SK-N-SH (cell line): ENCODE measurements around the gene ARHGEF4. TPM values are rescaled to one million over a fixed set of nuclear protein-coding genes. Genes with fewer than 3 reads are reported as not detected.

Experiments
- CTCF ChIA-PET: fragments of 300-600, 350-600 bp; formaldehyde crosslinking; extraction: SDS; loops from one replicate; lab custom pipeline; 2021; lab: Yijun Ruan, JAX
- POLR2A ChIA-PET: fragments of 350-600 bp; sonication (Branson Sonifier 250); formaldehyde crosslinking; extraction: SDS; loops from one replicate; lab custom pipeline; 2020; ENCODE audit warnings: antibody characterized with exemption, inconsistent platforms; lab: Yijun Ruan, JAX
- DNase-seq: peaks from one replicate; pipeline ENCODE4 v3.0.0; 2012
- H2AFZ ChIP-seq: fragments of 200-600 bp; sonication (generic); 2 replicates; pipeline ENCODE4 v1.8.1; 2016; ENCODE audit warnings: antibody characterized with exemption, mild to moderate bottlenecking, low read depth
- H3F3A ChIP-seq: fragments of 200-600 bp; sonication (generic); replicated peaks from 2 replicates; pipeline ENCODE3; 2016; ENCODE audit warnings: antibody characterized with exemption, mild to moderate bottlenecking; ENCODE audit not compliant: insufficient read depth
- H3K27ac ChIP-seq, 2 experiments: fragments of 200-500 bp in 1 of 2; fragments of 200-600 bp in 1 of 2; sonication (Bioruptor generic) in 1 of 2; sonication (generic), shearing (Covaris generic) in 1 of 2; 2 replicates each; pipeline versions ENCODE4 v1.5.1 to v1.6.1; 2014 to 2016; ENCODE audit warnings: low read depth in 2 of 2, inconsistent platforms in 1 of 2, low read length in 1 of 2, mild to moderate bottlenecking in 1 of 2, mixed read lengths in 1 of 2
- H3K27me3 ChIP-seq: fragments of 200-600 bp; sonication (generic), shearing (Covaris generic); 2 replicates; pipeline ENCODE4 v1.6.1; 2016; ENCODE audit warnings: mixed run types; ENCODE audit not compliant: insufficient read depth
- H3K36me3 ChIP-seq, 2 experiments: fragments of 200-500 bp in 1 of 2; fragments of 200-600 bp in 1 of 2; sonication (Bioruptor generic) in 1 of 2; sonication (generic) in 1 of 2; replicated peaks in 1 of 2; 2 replicates each; pipeline versions ENCODE3 to v1.5.1; 2014 to 2016; ENCODE audit warnings: low read length in 1 of 2, mild to moderate bottlenecking in 1 of 2; ENCODE audit not compliant: insufficient read depth in 2 of 2, control insufficient read depth in 1 of 2
- H3K4me1 ChIP-seq, 2 experiments: fragments of 200-500 bp in 1 of 2; fragments of 200-600 bp in 1 of 2; sonication (Bioruptor generic) in 1 of 2; sonication (generic), shearing (Covaris generic) in 1 of 2; 2 replicates each; pipeline versions ENCODE4 v1.5.1 to v1.6.1; 2014 to 2016; ENCODE audit warnings: low read depth in 1 of 2, low read length in 1 of 2, mixed run types in 1 of 2; ENCODE audit not compliant: insufficient read depth in 2 of 2, control insufficient read depth in 1 of 2
- H3K4me2 ChIP-seq: fragments of 200-600 bp; sonication (generic), shearing (Covaris generic); 2 replicates; pipeline ENCODE4 v1.6.1; 2017; ENCODE audit warnings: mixed run types
- H3K4me3 ChIP-seq, 2 experiments: fragments of 200-500 bp in 1 of 2; fragments of 200-600 bp in 1 of 2; sonication (Bioruptor generic) in 1 of 2; sonication (generic), shearing (Covaris generic) in 1 of 2; 2 replicates each; pipeline versions ENCODE4 v1.5.1 to v1.8.1; 2014 to 2016; ENCODE audit warnings: low read depth in 2 of 2, inconsistent platforms in 1 of 2, low read length in 1 of 2, mild to moderate bottlenecking in 1 of 2, mixed read lengths in 1 of 2, moderate library complexity in 1 of 2
- H3K79me2 ChIP-seq: fragments of 200-600 bp; sonication (generic); 2 replicates; pipeline ENCODE4 v1.8.1; 2017; ENCODE audit warnings: mild to moderate bottlenecking; ENCODE audit not compliant: insufficient read depth
- H3K9ac ChIP-seq: fragments of 200-600 bp; sonication (generic); 2 replicates; pipeline ENCODE4 v1.6.1; 2017; ENCODE audit warnings: mixed run types
- H3K9me2 ChIP-seq: fragments of 200-600 bp; sonication (generic); 2 replicates; pipeline ENCODE4 v1.6.1; 2017; ENCODE audit warnings: mixed run types
- H3K9me3 ChIP-seq: fragments of 200-600 bp; sonication (generic); 2 replicates; pipeline ENCODE4 v1.6.1; 2017; ENCODE audit warnings: mixed run types, mild to moderate bottlenecking, moderate library complexity
- H4K20me1 ChIP-seq: fragments of 200-600 bp; sonication (generic); 2 replicates; pipeline ENCODE4 v1.6.1; 2017; ENCODE audit warnings: mild to moderate bottlenecking, mixed run types; ENCODE audit not compliant: insufficient read depth
- CHD2 ChIP-seq: fragments of 150-350 bp; IDR thresholded peaks from 2 replicates; pipeline ENCODE4 v1.6.1; 2018; ENCODE audit warnings: low read length; ENCODE audit not compliant: partially characterized antibody
- EP300 ChIP-seq, 2 experiments: IDR thresholded peaks; 2 replicates each; pipeline versions ENCODE4 v1.4.0 to v1.6.1; 2012; ENCODE audit warnings: borderline replicate concordance in 1 of 2, low read depth in 1 of 2, low read length in 1 of 2
- FOSL2 ChIP-seq: IDR thresholded peaks from 2 replicates; pipeline ENCODE4 v1.4.0; 2012; ENCODE audit warnings: low read depth, mild to moderate bottlenecking, moderate library complexity, borderline replicate concordance
- FOXJ3 ChIP-seq: sonication (generic); formaldehyde crosslinking; IDR thresholded peaks from 2 replicates; pipeline ENCODE4 v1.5.1; 2020; ENCODE audit warnings: mild to moderate bottlenecking, missing genetic modification reagents
- GABPA ChIP-seq: IDR thresholded peaks from 2 replicates; pipeline ENCODE4 v1.4.0; 2012; ENCODE audit warnings: low read depth, mild to moderate bottlenecking
- GATA2 ChIP-seq: sonication (generic); formaldehyde crosslinking; IDR thresholded peaks from 2 replicates; pipeline ENCODE4 v1.5.0; 2020; ENCODE audit warnings: mild to moderate bottlenecking, missing genetic modification reagents
- JUND ChIP-seq: IDR thresholded peaks from 2 replicates; pipeline ENCODE4 v1.4.0; 2012
- NRF1 ChIP-seq: IDR thresholded peaks from 2 replicates; pipeline ENCODE4 v1.6.1; 2012; ENCODE audit warnings: low read depth, mild to moderate bottlenecking, low read length
- POLR2AphosphoS5 ChIP-seq: IDR thresholded peaks from 2 replicates; pipeline ENCODE4 v1.6.1; 2012; ENCODE audit warnings: low read depth, low read length
- RAD21 ChIP-seq: IDR thresholded peaks from 2 replicates; pipeline ENCODE4 v1.6.1; 2012; ENCODE audit warnings: mild to moderate bottlenecking, low read length
- RCOR1 ChIP-seq: fragments of 150-350 bp; IDR thresholded peaks from 2 replicates; pipeline ENCODE4 v1.6.1; 2017; ENCODE audit warnings: antibody characterized with exemption, low read length
- SIN3A ChIP-seq: IDR thresholded peaks from 2 replicates; pipeline ENCODE4 v1.6.1; 2012; ENCODE audit warnings: low read depth, mild to moderate bottlenecking, low read length, moderate library complexity, borderline replicate concordance
- YY1 ChIP-seq: IDR thresholded peaks from 2 replicates; pipeline ENCODE4 v1.4.0; 2012; ENCODE audit warnings: low read depth, mild to moderate bottlenecking
- WGBS: methylation state at CpG from one replicate; pipeline ENCODE4 v1.1.6; 2017; ENCODE audit warnings: low lambda C conversion rate; 5-methylcytosine and 5-hydroxymethylcytosine counted together
- polyA plus RNA-seq, 3 experiments: library from polyadenylated mRNA; depleted of rRNA; stranded (reverse); fragments of >200 nt; gene quantifications; 2 replicates each; pipeline ENCODE4 v1.2.3, GENCODE V29; 2012
- TF ChIP-seq, protein P1 (sequence below): fragments of 200-600 bp; sonication (generic); IDR thresholded peaks from 2 replicates; pipeline ENCODE4 v1.6.1; 2017; ENCODE audit warnings: antibody characterized with exemption, mild to moderate bottlenecking, moderate library complexity
- TF ChIP-seq, protein P2 (sequence below): IDR thresholded peaks from 2 replicates; pipeline ENCODE4 v1.4.0; 2012; ENCODE audit warnings: low read depth, borderline replicate concordance
- TF ChIP-seq, protein P3 (sequence below): IDR thresholded peaks from 2 replicates; pipeline ENCODE4 v1.4.0; 2012; ENCODE audit warnings: low read depth, borderline replicate concordance
- TF ChIP-seq, protein P4 (sequence below): IDR thresholded peaks from 2 replicates; pipeline ENCODE4; 2012
- TF ChIP-seq, protein P5 (sequence below): IDR thresholded peaks from 2 replicates; pipeline ENCODE4 v1.4.0; 2012; ENCODE audit warnings: low read depth

ARHGEF4 gene
- polyA plus RNA-seq, 1 of the 3 experiments (the other 2 are of a cell fraction), result 2.3 TPM

DNA sequence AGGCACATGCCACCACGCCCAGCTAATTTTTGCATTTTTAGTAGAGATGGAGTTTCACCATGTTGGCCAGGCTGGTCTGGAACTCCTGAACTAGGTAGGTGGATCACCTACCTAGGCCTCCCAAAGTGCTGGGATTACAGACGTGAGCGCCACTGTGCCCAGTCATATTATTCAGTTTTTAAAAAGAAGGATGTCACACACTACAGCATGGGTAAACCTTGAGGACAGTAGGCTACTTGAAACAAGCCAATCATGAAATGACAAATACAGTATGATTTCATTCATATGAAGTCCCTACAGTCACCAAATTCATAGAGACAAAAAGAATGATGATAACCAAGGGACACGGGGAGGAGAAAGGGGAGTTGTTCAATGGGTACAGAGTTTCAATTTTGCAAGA lies 31.1 kb upstream of the ARHGEF4 start (continued):
- TF ChIP-seq, protein P1, sequence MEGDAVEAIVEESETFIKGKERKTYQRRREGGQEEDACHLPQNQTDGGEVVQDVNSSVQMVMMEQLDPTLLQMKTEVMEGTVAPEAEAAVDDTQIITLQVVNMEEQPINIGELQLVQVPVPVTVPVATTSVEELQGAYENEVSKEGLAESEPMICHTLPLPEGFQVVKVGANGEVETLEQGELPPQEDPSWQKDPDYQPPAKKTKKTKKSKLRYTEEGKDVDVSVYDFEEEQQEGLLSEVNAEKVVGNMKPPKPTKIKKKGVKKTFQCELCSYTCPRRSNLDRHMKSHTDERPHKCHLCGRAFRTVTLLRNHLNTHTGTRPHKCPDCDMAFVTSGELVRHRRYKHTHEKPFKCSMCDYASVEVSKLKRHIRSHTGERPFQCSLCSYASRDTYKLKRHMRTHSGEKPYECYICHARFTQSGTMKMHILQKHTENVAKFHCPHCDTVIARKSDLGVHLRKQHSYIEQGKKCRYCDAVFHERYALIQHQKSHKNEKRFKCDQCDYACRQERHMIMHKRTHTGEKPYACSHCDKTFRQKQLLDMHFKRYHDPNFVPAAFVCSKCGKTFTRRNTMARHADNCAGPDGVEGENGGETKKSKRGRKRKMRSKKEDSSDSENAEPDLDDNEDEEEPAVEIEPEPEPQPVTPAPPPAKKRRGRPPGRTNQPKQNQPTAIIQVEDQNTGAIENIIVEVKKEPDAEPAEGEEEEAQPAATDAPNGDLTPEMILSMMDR, result no peak
- no peak for TF ChIP-seq SIN3A
- TF ChIP-seq, all 33 proteins: peak for 0

DNA sequence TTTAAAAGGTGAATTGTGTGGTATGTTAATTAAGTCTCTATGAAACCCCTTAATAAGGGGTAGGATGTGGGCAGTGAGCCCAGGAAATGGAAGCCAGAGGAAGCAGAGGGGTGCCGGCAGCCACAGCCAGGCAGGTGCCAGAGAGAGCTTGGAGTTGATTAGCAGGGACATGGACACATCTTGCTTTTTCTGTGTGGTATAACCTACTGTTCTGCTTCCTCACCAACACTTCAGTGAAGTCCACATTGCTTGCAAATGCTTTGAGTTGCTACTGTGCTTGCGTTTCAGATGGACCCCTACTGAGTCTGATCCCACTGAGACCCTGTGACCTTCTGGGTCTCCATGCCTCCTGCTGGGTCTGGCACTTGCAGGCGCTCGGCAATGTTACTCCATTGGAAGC lies 30.3 kb upstream of the ARHGEF4 start:
- H3K27me3 ChIP-seq, result no peaks in the 10 kb centered on the region
- no peak overlapping the region for H3K27ac ChIP-seq
- no peak overlapping the region for H3K9ac ChIP-seq
- DNase-seq, result no peak
- no peaks in the 10 kb centered on the region for H4K20me1 ChIP-seq
- CTCF ChIA-PET, result interaction anchor here (1.2 kb wide), 1 partner anchor 8 kb away, joined by 4 read pairs; no protein-coding TSS in a partner anchor
- H3K36me3 ChIP-seq, result no peaks in the 10 kb centered on the region
- no peaks in the 10 kb centered on the region for H3K79me2 ChIP-seq
- TF ChIP-seq GABPA (no peak), POLR2AphosphoS5 (no peak), EP300 (IDR thresholded peaks at IDR 0.05; ENCODE audit: borderline replicate concordance in 1 of 2, low read depth in 1 of 2, low read length in 1 of 2) (no peak), CHD2 (no peak), JUND (no peak), NRF1 (no peak), RAD21 (no peak), FOSL2 (no peak), FOXJ3 (CRISPR knock-in tag) (no peak), YY1 (no peak), RCOR1 (no peak), GATA2 (CRISPR knock-in tag) (no peak)
- TF ChIP-seq, protein P2, sequence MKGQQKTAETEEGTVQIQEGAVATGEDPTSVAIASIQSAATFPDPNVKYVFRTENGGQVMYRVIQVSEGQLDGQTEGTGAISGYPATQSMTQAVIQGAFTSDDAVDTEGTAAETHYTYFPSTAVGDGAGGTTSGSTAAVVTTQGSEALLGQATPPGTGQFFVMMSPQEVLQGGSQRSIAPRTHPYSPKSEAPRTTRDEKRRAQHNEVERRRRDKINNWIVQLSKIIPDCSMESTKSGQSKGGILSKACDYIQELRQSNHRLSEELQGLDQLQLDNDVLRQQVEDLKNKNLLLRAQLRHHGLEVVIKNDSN, result no peak
- TF ChIP-seq, protein P1, result no peak
- TF ChIP-seq, protein P3, sequence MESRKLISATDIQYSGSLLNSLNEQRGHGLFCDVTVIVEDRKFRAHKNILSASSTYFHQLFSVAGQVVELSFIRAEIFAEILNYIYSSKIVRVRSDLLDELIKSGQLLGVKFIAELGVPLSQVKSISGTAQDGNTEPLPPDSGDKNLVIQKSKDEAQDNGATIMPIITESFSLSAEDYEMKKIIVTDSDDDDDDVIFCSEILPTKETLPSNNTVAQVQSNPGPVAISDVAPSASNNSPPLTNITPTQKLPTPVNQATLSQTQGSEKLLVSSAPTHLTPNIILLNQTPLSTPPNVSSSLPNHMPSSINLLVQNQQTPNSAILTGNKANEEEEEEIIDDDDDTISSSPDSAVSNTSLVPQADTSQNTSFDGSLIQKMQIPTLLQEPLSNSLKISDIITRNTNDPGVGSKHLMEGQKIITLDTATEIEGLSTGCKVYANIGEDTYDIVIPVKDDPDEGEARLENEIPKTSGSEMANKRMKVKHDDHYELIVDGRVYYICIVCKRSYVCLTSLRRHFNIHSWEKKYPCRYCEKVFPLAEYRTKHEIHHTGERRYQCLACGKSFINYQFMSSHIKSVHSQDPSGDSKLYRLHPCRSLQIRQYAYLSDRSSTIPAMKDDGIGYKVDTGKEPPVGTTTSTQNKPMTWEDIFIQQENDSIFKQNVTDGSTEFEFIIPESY, result no peak
- TF ChIP-seq, protein P4, sequence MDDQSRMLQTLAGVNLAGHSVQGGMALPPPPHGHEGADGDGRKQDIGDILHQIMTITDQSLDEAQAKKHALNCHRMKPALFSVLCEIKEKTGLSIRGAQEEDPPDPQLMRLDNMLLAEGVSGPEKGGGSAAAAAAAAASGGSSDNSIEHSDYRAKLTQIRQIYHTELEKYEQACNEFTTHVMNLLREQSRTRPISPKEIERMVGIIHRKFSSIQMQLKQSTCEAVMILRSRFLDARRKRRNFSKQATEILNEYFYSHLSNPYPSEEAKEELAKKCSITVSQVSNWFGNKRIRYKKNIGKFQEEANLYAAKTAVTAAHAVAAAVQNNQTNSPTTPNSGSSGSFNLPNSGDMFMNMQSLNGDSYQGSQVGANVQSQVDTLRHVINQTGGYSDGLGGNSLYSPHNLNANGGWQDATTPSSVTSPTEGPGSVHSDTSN, result no peak
- TF ChIP-seq, protein P5, sequence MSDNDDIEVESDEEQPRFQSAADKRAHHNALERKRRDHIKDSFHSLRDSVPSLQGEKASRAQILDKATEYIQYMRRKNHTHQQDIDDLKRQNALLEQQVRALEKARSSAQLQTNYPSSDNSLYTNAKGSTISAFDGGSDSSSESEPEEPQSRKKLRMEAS, result no peak
- no peaks in the 10 kb centered on the region; a peak in 1 of 4 replicates for H3K4me1 ChIP-seq
- POLR2A ChIA-PET, result no interaction called here
- H3K9me2 ChIP-seq, result no peaks in the 10 kb centered on the region
- H3F3A ChIP-seq, result no peaks in the 10 kb centered on the region
- H3K4me3 ChIP-seq, result no peak overlapping the region
- H3K9me3 ChIP-seq, result no peaks in the 10 kb centered on the region
- no peak overlapping the region for H2AFZ ChIP-seq
- 92% methylated on average over 4 of the region's 4 CpGs for WGBS
- H3K4me2 ChIP-seq, result no peak overlapping the region
